22Rv1 (cell line): Measurements from ENCODE around the gene EMX1.

Source experiments
- ZFX ChIP-seq: fragments of 450-650 bp; IDR thresholded peaks from 2 replicates; pipeline ENCODE4 v1.6.1; 2017; ENCODE audit warnings: antibody characterized with exemption, borderline replicate concordance
- TF ChIP-seq, protein P1 (sequence below): fragments of 450-650 bp; IDR thresholded peaks from 2 replicates; pipeline ENCODE4 v1.5.1; 2017; ENCODE audit warnings: mild to moderate bottlenecking

DNA sequence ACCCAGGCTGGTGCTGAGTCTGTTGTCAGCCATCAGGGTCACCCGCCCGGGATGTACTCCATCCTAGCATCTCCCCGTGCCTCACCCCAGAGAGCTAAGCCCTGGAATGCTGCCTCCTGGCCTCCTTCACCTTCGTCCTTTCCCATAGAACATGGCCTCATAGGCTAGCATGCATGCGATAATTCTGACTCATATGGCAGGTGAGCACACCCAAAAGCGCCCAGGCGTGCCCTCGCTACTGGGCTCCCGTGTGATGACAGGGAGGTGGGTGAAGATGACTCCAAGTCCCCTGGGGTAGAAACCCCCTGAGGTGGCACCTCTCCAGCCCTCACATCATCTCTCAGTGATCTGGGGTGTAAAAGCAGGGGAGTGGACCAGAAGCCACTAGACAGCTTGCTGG is 22.8 kb upstream of the EMX1 start:
- TF ChIP-seq, protein P1, sequence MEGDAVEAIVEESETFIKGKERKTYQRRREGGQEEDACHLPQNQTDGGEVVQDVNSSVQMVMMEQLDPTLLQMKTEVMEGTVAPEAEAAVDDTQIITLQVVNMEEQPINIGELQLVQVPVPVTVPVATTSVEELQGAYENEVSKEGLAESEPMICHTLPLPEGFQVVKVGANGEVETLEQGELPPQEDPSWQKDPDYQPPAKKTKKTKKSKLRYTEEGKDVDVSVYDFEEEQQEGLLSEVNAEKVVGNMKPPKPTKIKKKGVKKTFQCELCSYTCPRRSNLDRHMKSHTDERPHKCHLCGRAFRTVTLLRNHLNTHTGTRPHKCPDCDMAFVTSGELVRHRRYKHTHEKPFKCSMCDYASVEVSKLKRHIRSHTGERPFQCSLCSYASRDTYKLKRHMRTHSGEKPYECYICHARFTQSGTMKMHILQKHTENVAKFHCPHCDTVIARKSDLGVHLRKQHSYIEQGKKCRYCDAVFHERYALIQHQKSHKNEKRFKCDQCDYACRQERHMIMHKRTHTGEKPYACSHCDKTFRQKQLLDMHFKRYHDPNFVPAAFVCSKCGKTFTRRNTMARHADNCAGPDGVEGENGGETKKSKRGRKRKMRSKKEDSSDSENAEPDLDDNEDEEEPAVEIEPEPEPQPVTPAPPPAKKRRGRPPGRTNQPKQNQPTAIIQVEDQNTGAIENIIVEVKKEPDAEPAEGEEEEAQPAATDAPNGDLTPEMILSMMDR: no peak
- TF ChIP-seq ZFX: no peak
